Uterus (tissue), 2 donors: ENCODE measurements around the gene RGS8.

Experiments used
- CTCF ChIP-seq, 4 experiments: fragments of 200-600 bp in 2 of 4; fragments of 450-650 bp in 2 of 4; sonication (generic) in 2 of 4; IDR thresholded peaks; one replicate each; pipeline ENCODE4 v1.5.1; 2016 to 2019; ENCODE audit warnings: antibody characterized with exemption in 4 of 4, mild to moderate bottlenecking in 2 of 4, moderate library complexity in 1 of 4
- POLR2A ChIP-seq, 2 donors: fragments of 450-650 bp; IDR thresholded peaks; one replicate each; pipeline ENCODE4 v1.6.1; 2016; ENCODE audit warnings: antibody characterized with exemption in 2 of 2, mild to moderate bottlenecking in 1 of 2, moderate library complexity in 1 of 2

GRCh38 chr1:182662956-182663355 lies 21.4 kb downstream of the RGS8 start:
- TF ChIP-seq POLR2A (IDR thresholded peaks at IDR 0.05) (no peak), CTCF (IDR thresholded peaks at IDR 0.05) (no peak)
